K562 (cell line): Measurements from ENCODE around the gene DENND6A. TPM values are rescaled to one million over a fixed set of nuclear protein-coding genes. Genes with fewer than 3 reads are reported as not detected.
A peak's percentile ranks its signal among the peaks of the same experiment; 100 is the strongest.

Source experiments
- C11orf30 ChIP-seq: fragments of 450-650 bp; IDR thresholded peaks from 2 replicates; pipeline ENCODE4 v1.6.1; 2016; ENCODE audit warnings: low read depth, mild to moderate bottlenecking
- ELF1 ChIP-seq: fragments of 200-800 bp; sonication (Bioruptor generic); IDR thresholded peaks from 2 replicates; pipeline ENCODE4 v1.6.1; 2016; ENCODE audit warnings: missing genetic modification characterization, missing compliant biosample characterization
- ELF2 ChIP-seq: fragments of 250-450 bp; sonication (Bioruptor Pico); IDR thresholded peaks from 2 replicates; pipeline ENCODE4 v1.5.0; 2021; ENCODE audit warnings: mild to moderate bottlenecking
- HCFC1 ChIP-seq: IDR thresholded peaks from 2 replicates; pipeline ENCODE4 v1.6.1; 2012; ENCODE audit warnings: low read depth, low read length, improper control_type of control experiment
- IFI16 ChIP-seq: fragments of 250-450 bp; sonication (Bioruptor Pico); IDR thresholded peaks from 2 replicates; pipeline ENCODE4 v2.1.2; 2022; ENCODE audit warnings: mild to moderate bottlenecking, inconsistent platforms
- JUN ChIP-seq, 2 experiments: sonication (generic) in 1 of 2; formaldehyde crosslinking in 1 of 2; IDR thresholded peaks; 2 replicates each; pipeline versions ENCODE4 v1.6.1 to v1.8.0; 2012 to 2022; ENCODE audit warnings: borderline replicate concordance in 2 of 2, mild to moderate bottlenecking in 2 of 2, improper control_type of control experiment in 1 of 2, low read depth in 1 of 2, low read length in 1 of 2, missing genetic modification reagents in 1 of 2
- JUND ChIP-seq, 2 experiments: IDR thresholded peaks; 2 replicates in 1 of 2; 3 replicates in 1 of 2; pipeline ENCODE4 v1.6.1; 2011; ENCODE audit warnings: borderline replicate concordance in 2 of 2, low read depth in 2 of 2, low read length in 2 of 2, improper control_type of control experiment in 1 of 2, missing biosample characterization in 1 of 2, missing genetic modification characterization in 1 of 2, missing genetic modification reagents in 1 of 2
- MYNN ChIP-seq, 2 experiments: sonication (generic); formaldehyde crosslinking in 1 of 2; IDR thresholded peaks; 2 replicates each; pipeline versions ENCODE4 v1.5.0 to v1.6.1; 2016 to 2020; ENCODE audit warnings: antibody characterized with exemption in 1 of 2, missing genetic modification reagents in 1 of 2
- NBN ChIP-seq: fragments of 450-650 bp; IDR thresholded peaks from 2 replicates; pipeline ENCODE4 v1.6.1; 2016; ENCODE audit warnings: low read depth, mild to moderate bottlenecking
- NFYB ChIP-seq: IDR thresholded peaks from 2 replicates; pipeline ENCODE4 v1.6.1; 2011; ENCODE audit warnings: mild to moderate bottlenecking, moderate library complexity; ENCODE audit not compliant: insufficient read length; ENCODE audit errors: extremely low read depth
- PTRF ChIP-seq: fragments of 450-650 bp; IDR thresholded peaks from 2 replicates; pipeline ENCODE4 v1.6.1; 2016; ENCODE audit warnings: mild to moderate bottlenecking, missing genetic modification characterization, missing compliant biosample characterization
- PYGO2 ChIP-seq: fragments of 450-650 bp; IDR thresholded peaks from 2 replicates; pipeline ENCODE4 v1.6.1; 2016; ENCODE audit warnings: mild to moderate bottlenecking, missing genetic modification characterization, moderate library complexity, missing compliant biosample characterization
- RBFOX2 ChIP-seq: fragments of 200-400 bp; formaldehyde crosslinking; IDR thresholded peaks from 2 replicates; pipeline ENCODE4 v1.6.1; 2017; ENCODE audit warnings: low read depth, mild to moderate bottlenecking, low read length, moderate library complexity
- SIRT6 ChIP-seq: IDR thresholded peaks from one replicate; pipeline ENCODE4 v1.6.1; 2012; ENCODE audit warnings: low read depth, mild to moderate bottlenecking, control low read depth, inconsistent platforms, low read length, moderate library complexity
- ZNF311 ChIP-seq: fragments of 250-450 bp; sonication (Bioruptor Pico); IDR thresholded peaks from 2 replicates; pipeline ENCODE4 v1.4.0; 2020; ENCODE audit warnings: mild to moderate bottlenecking, moderate library complexity
- ZNF644 ChIP-seq: fragments of 200-800 bp; sonication (Bioruptor generic); IDR thresholded peaks from 2 replicates; pipeline ENCODE4 v1.6.1; 2016; ENCODE audit warnings: low read depth, missing genetic modification characterization, missing compliant biosample characterization
- ZNF707 ChIP-seq: fragments of 250-450 bp; sonication (Bioruptor Pico); conservative IDR thresholded peaks from 2 replicates; pipeline ENCODE4 v1.8.0; 2022; ENCODE audit warnings: inconsistent platforms, mild to moderate bottlenecking, moderate library complexity
- polyA plus RNA-seq, 8 experiments: library from polyadenylated mRNA; depleted of rRNA in 4 of 8; stranded (reverse) in 5 of 8; unstranded in 3 of 8; fragments of >200 nt; fragmentation: Nextera tagmentation in 2 of 8; fragmentation: Illumina TruSeq in 1 of 8; extraction: Ambion mirVana in 2 of 8; extraction: Trizol in 1 of 8; gene quantifications; 2 replicates each; pipeline versions ENCODE4 v1.2.1 to v1.2.3, GENCODE V29; 2011 to 2014; ENCODE audit warnings: inconsistent platforms in 1 of 8, missing spikeins in 1 of 8
- total RNA-seq, 7 experiments: library from RNA; depleted of rRNA in 6 of 7; stranded (reverse); fragments of >200 nt in 6 of 7; fragmentation: Illumina TruSeq in 2 of 7; extraction: Trizol in 2 of 7; gene quantifications; 2 replicates each; pipeline versions ENCODE4 v1.2.1 to v1.2.3, GENCODE V29; 2011 to 2021; ENCODE audit warnings: low replicate concordance in 1 of 7
- TF ChIP-seq, protein P1 (sequence below), 2 experiments: fragments of 450-650 bp; formaldehyde crosslinking in 1 of 2; IDR thresholded peaks; 2 replicates each; pipeline versions ENCODE4 v1.4.0 to v1.6.1; 2014 to 2020; ENCODE audit warnings: mild to moderate bottlenecking in 2 of 2, borderline replicate concordance in 1 of 2, low read depth in 1 of 2

Gene DENND6A
- total and polyA plus RNA-seq, 9 of the 15 experiments (the other 6 are each of a cell fraction or from before 2014, with no cell fraction given) = 1.5 to 12.7 (median 7.1) TPM

GRCh38 chr3:57598765-57599360 lies 94.0 kb downstream of the DENND6A start (continued):
- TF ChIP-seq, protein P1, sequence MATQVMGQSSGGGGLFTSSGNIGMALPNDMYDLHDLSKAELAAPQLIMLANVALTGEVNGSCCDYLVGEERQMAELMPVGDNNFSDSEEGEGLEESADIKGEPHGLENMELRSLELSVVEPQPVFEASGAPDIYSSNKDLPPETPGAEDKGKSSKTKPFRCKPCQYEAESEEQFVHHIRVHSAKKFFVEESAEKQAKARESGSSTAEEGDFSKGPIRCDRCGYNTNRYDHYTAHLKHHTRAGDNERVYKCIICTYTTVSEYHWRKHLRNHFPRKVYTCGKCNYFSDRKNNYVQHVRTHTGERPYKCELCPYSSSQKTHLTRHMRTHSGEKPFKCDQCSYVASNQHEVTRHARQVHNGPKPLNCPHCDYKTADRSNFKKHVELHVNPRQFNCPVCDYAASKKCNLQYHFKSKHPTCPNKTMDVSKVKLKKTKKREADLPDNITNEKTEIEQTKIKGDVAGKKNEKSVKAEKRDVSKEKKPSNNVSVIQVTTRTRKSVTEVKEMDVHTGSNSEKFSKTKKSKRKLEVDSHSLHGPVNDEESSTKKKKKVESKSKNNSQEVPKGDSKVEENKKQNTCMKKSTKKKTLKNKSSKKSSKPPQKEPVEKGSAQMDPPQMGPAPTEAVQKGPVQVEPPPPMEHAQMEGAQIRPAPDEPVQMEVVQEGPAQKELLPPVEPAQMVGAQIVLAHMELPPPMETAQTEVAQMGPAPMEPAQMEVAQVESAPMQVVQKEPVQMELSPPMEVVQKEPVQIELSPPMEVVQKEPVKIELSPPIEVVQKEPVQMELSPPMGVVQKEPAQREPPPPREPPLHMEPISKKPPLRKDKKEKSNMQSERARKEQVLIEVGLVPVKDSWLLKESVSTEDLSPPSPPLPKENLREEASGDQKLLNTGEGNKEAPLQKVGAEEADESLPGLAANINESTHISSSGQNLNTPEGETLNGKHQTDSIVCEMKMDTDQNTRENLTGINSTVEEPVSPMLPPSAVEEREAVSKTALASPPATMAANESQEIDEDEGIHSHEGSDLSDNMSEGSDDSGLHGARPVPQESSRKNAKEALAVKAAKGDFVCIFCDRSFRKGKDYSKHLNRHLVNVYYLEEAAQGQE (IDR thresholded peaks at IDR 0.05; ENCODE audit: borderline replicate concordance) = no peak
- TF ChIP-seq, protein P1 (CRISPR knock-in tag; IDR thresholded peaks at IDR 0.05; ENCODE audit: low read depth) = no peak
- TF ChIP-seq HCFC1 = no peak
- no peak for TF ChIP-seq ELF1
- TF ChIP-seq PTRF (tag) = no peak
- no peak for TF ChIP-seq ZNF707 (CRISPR knock-in tag)
- no peak for TF ChIP-seq C11orf30
- TF ChIP-seq IFI16 (CRISPR knock-in tag) = no peak
- TF ChIP-seq JUN (IDR thresholded peaks at IDR 0.05; ENCODE audit: borderline replicate concordance, low read depth, low read length) = no peak
- no peak for TF ChIP-seq JUN (CRISPR knock-in tag; IDR thresholded peaks at IDR 0.05; ENCODE audit: borderline replicate concordance)
- TF ChIP-seq JUND (IDR thresholded peaks at IDR 0.05; ENCODE audit: borderline replicate concordance, low read depth, low read length) = no peak
- TF ChIP-seq JUND (tag; IDR thresholded peaks at IDR 0.05; ENCODE audit: borderline replicate concordance, low read depth, low read length) = no peak
- no peak for TF ChIP-seq ZNF644 (tag)
- no peak for TF ChIP-seq NBN
- no peak for TF ChIP-seq ELF2 (CRISPR knock-in tag)
- TF ChIP-seq PYGO2 (tag) = 0 out of 2 replicates have a peak, but pooled peaks have one; percentile 25
- TF ChIP-seq ZNF311 (CRISPR knock-in tag) = no peak
- TF ChIP-seq NFYB = no peak
- TF ChIP-seq MYNN (IDR thresholded peaks at IDR 0.05) = no peak
- no peak for TF ChIP-seq MYNN (CRISPR knock-in tag; IDR thresholded peaks at IDR 0.05)
- TF ChIP-seq RBFOX2 = no peak
- TF ChIP-seq SIRT6 = no peak
